ENCODE results near the gene PACRG. TPM values are rescaled to one million over a fixed set of nuclear protein-coding genes. Genes with fewer than 3 reads are reported as not detected.

The PACRG gene
- total and polyA plus RNA-seq, 2 experiments from 2014 or later: 0.83 to 3.7 TPM

GRCh38 chr6:163338671-163339405 is 611.1 kb downstream of the PACRG start:
- Histone ChIP-seq H3K4me1 (ENCODE audit: low read depth) (peaks cover 58% of the 10 kb centered on the region), H3K36me3 (no peaks in the 10 kb centered on the region), H3K9me3 (ENCODE audit: low read depth) (no peaks in the 10 kb centered on the region), H3K27ac (peak overlapping the region; percentile 99), H3K4me3 (no peak overlapping the region), H3K27me3 (no peaks in the 10 kb centered on the region)
- DNase-seq (ENCODE audit: low read depth in 1 of 2, low spot score in 1 of 2): peak; percentile 60 to 91
- TF ChIP-seq, protein P1, sequence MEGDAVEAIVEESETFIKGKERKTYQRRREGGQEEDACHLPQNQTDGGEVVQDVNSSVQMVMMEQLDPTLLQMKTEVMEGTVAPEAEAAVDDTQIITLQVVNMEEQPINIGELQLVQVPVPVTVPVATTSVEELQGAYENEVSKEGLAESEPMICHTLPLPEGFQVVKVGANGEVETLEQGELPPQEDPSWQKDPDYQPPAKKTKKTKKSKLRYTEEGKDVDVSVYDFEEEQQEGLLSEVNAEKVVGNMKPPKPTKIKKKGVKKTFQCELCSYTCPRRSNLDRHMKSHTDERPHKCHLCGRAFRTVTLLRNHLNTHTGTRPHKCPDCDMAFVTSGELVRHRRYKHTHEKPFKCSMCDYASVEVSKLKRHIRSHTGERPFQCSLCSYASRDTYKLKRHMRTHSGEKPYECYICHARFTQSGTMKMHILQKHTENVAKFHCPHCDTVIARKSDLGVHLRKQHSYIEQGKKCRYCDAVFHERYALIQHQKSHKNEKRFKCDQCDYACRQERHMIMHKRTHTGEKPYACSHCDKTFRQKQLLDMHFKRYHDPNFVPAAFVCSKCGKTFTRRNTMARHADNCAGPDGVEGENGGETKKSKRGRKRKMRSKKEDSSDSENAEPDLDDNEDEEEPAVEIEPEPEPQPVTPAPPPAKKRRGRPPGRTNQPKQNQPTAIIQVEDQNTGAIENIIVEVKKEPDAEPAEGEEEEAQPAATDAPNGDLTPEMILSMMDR (IDR thresholded peaks at IDR 0.05; ENCODE audit: low read depth, low read length): no peak

DNA sequence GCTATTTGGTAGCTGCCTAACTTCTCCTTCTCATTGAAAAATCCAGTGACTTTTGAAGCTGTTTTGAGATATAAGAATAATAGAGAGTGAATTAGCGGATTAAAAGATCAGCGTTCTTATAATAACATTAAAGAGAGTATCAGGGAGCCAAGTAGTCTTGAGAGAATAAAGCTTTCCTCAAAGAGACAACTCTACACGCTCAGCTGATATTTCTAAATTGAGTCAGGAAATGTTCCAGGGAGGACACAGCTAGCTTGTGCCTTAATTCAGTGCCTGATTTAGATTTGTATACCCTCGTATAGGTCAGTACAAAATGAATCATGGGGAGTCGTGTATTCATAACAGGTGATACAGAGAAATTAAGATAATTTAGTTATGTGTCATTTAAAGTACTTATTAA is 611.7 kb downstream of the PACRG start:
- TF ChIP-seq, protein P1 (IDR thresholded peaks at IDR 0.05; ENCODE audit: low read depth, low read length): no peak
- Histone ChIP-seq H3K27ac (peak overlapping the region; percentile 99), H3K4me1 (ENCODE audit: low read depth) (peaks cover 58% of the 10 kb centered on the region), H3K36me3 (no peaks in the 10 kb centered on the region), H3K27me3 (no peaks in the 10 kb centered on the region), H3K4me3 (no peak overlapping the region), H3K9me3 (ENCODE audit: low read depth) (no peaks in the 10 kb centered on the region)
- no peak for DNase-seq (ENCODE audit: low read depth in 1 of 2, low spot score in 1 of 2)

GRCh38 chr6:163340201-163340887 is 612.6 kb downstream of the PACRG start:
- H3K36me3 ChIP-seq: no peaks in the 10 kb centered on the region
- peaks cover 53% of the 10 kb centered on the region for H3K4me1 ChIP-seq (ENCODE audit: low read depth)
- H3K27me3 ChIP-seq: no peaks in the 10 kb centered on the region
- no peak for DNase-seq (ENCODE audit: low read depth in 1 of 2, low spot score in 1 of 2)
- H3K4me3 ChIP-seq: no peak overlapping the region
- H3K27ac ChIP-seq: peak overlapping the region; percentile 99
- TF ChIP-seq, protein P1 (IDR thresholded peaks at IDR 0.05; ENCODE audit: low read depth, low read length): no peak
- no peaks in the 10 kb centered on the region for H3K9me3 ChIP-seq (ENCODE audit: low read depth)

- Histone ChIP-seq H3K4me3 (no peak overlapping the region), H3K4me1 (ENCODE audit: low read depth) (peaks cover 44% of the 10 kb centered on the region), H3K27ac (peak overlapping the region; percentile 86), H3K27me3 (no peaks in the 10 kb centered on the region), H3K36me3 (no peaks in the 10 kb centered on the region), H3K9me3 (ENCODE audit: low read depth) (no peaks in the 10 kb centered on the region)
- DNase-seq (ENCODE audit: low read depth in 1 of 2, low spot score in 1 of 2): peak in 1 of 2 donors; percentile 70
- TF ChIP-seq, protein P1 (IDR thresholded peaks at IDR 0.05; ENCODE audit: low read depth, low read length): no peak
These were observed 613.7 kb downstream of the PACRG start for GRCh38 chr6:163341224-163342061.

Measured in cardiac muscle cell (in vitro differentiated cells and primary cell).